HT-29 (cell line): ENCODE data around the gene EGLN2. TPM values are rescaled to one million over a fixed set of nuclear protein-coding genes. Genes with fewer than 3 reads are reported as not detected.
"Not testable (repeated sequence)": the region's sequence is repeated elsewhere in the genome, so short reads cannot be mapped to it uniquely, and the experiment has no call there.

Source experiments
- DNase-seq: peaks from one replicate; pipeline ENCODE4 v3.0.0-alpha.2; 2015; ENCODE audit warnings: low spot score
- total RNA-seq: library from RNA; depleted of rRNA; stranded (reverse); fragments of >200 nt; shearing (Covaris generic); gene quantifications from 2 replicates; pipeline ENCODE4 v1.2.3, GENCODE V29; 2014

EGLN2 gene
- total RNA-seq, 1 experiment from 2014 or later, result 264 TPM

DNA sequence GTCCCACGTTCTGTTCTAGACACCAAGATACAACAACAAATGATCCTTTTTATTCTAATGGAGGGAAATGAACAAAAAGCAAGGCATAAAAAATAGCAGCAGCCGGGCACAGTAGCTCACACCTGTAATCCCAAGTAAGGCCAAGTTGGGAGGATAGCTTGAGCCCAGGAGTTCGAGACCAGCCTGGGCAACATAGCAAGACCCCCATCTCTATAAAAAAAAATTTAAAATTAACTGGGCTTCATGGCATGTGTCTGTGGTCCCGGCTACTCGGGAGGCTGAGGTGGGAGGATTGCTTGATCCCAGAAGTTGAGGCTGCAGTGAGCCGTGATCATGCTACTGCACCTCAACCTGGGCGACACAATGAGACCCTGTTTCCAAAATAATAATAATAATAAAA, 22.6 kb upstream of the EGLN2 start:
- no peak for DNase-seq

DNA sequence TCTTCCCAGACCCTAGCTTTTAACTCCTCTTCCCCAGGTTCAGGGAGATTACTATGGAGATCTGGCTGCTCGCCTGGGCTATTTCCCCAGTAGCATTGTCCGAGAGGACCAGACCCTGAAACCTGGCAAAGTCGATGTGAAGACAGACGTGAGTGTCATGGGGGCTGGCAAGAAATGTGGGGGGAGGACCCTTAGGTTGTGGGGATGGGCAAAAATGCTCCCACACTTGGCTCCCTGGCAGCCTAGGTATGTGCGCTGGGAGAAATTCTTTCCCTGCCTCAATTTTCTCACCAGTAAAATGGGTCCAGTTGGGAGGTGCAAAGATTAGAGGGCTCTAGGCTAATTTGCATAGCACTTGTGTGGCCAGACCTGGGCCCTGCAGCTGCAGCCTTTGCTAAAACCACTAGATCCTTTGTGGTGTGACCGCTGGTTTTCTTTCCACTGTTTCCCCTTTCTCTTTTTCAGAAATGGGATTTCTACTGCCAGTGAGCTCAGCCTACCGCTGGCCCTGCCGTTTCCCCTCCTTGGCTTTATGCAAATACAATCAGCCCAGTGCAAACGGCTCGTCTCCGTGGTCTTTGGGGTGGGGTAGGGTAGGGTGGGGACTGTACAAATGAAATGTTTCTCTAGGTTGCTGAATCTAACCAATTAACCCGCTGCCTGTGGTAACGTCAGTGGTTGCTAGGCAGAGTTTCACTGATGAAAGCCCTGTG, 21.9 kb upstream of the EGLN2 start:
- peak; percentile 100 for DNase-seq

DNA sequence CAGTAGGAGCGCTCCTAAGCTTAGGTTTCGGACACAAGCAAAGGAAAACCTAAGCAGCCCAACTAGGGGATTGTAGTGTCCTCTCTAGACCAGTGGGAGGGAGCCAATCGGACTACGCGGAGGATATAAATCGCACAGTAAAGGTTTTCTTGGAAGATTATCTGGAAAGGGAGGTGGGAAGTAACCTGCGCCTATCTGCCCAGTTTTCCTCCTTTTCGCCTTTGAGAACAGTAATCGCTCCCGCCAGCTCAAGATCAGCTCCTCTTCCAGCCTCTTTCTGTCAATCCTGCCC, 21.4 kb upstream of the EGLN2 start:
- no peak for DNase-seq

DNA sequence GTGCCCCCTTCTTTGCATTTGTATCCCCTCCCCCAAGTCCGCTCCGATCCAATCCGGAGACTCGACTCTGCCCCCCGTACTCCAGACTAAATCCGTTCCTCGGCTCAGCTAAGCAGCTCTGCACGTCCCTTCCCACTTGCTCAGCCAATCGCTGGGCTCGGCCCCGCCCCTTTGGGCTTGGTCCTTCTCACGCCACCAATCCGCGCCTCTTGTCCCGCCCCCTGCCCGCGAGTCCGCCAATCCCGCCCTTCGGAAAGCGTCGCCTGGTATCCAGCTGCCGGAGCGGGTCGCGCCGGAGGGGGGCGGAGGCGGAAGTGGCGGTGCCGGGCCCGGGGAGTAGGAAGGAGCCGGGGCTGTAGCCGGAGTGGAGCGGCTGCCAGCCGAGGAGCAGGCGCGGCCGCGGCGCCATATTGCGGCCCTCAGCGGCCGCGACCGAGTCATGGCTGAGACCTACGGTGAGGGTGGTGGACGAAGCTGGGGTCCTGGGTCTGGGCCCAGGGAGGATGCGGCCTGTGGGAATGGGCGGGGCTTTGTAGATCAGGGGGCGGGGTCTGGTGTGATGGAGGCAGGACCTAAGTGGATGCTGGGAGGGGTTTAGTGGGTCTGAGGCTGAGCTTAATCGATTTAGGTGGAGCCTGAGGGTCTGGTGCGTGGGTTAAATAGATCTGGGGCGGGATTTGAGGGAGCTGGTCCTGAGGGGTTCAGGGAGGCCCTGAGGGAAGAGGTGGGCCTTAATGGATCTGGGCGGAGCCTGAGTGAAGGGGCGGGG, 20.9 kb upstream of the EGLN2 start, which contains the start of gene RAB4B:
TSS of gene RAB4B (plus strand) at position 311 of the 769 bp plus-strand sequence. CDS start at position 440, 129 bp downstream.
- DNase-seq, result peak; percentile 100

DNA sequence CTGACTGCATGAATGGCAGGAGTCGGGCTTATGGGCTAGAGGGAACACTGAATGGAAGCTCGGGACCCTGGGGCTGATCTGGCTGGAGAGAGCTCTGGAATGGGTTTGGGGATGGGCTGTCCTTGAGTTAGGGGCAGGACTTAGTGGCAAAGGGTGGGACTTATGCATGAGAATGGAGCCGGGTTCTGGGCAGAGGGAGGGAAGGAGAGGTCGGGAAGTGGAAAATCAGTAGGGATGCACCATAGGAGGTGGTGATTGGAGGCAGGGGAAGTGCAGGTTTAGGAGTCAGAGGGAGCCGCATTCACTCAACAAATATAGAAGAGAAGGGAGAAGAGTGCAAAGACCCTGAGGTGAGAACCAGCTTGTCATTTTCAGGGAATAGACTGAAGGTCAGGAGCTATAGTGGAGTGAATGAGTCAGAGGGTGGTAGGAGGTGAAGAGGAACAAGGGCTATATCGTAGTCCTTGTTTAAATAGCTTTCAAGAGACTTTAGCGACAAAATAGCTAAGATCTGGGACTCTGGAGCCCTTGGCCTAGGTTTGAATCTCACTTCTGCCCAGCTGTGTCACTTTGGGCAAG, 20.2 kb upstream of the EGLN2 start:
- no peak for DNase-seq

DNA sequence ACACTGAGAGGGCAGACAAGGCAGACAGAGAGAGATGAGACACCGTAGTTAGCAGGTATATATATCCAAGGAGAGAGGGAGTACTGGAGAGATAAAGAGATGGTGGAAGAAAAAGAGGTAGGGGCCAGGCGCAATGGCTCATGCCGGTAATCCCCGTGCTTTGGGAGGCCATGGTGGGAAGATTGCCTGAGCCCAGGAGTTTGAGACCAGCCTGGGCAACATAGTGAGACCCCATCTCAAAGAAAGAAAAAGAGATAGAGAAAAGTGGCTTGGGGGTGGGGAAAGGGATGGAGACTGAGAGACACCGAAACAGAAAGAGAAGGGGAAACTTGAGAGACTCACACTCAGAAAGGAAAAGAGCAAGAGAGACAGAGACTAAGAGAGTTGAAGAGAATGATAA, 18.4 kb upstream of the EGLN2 start:
- no peak for DNase-seq

DNA sequence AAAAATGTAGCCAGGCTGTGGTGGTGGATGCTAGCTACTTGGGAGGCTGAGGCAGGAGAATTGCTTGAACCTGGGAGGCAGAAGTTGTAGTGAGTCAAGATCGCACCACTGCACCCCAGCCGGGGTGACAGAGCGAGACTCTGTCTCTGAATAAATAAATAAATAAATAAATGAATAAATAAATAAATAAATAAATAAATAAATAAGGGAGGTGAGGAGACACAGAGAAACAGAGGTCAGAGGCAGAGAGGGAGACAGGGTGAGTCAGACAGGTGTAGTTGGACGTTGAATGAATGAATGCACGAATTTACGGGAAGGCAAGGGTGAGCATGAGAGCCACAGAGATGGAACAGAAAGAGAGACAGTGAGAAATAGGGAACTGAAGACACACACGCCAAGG, 17.9 kb upstream of the EGLN2 start:
- DNase-seq, result no peak

DNA sequence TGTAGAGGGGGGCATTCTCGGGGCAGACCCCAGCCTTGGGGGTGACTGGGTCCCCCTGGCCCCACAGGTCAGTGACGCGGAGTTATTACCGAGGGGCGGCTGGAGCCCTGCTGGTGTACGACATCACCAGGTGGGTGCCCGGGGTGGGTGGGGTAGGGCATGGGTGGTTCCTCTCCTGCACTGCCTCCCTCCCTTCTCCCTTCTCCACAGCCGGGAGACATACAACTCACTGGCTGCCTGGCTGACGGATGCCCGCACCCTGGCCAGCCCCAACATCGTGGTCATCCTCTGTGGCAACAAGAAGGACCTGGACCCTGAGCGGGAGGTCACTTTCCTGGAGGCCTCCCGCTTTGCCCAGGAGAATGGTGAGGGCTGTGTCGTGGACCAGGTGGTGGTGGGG, 15.3 kb upstream of the EGLN2 start:
- DNase-seq, result no peak

DNA sequence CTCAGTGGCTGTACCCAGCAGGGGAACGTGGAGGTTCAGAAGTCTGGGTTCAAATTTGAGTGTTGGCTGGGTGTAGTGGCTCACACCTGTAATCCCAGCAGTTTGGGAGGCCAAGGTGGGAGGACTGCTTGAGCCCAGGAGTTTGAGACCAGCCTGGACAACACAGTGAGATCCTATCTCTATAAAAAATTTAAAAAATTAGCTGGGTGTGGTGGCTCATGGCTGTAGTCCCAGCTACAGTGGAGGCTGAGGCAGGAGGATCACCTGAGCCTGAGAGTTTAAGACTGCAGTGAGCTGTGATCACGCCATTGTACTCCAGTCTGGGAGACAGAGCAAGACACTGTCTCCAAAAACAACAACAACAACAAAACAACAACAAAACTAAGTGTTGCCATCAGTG, 14.8 kb upstream of the EGLN2 start:
- DNase-seq, result not testable (repeated sequence)

DNA sequence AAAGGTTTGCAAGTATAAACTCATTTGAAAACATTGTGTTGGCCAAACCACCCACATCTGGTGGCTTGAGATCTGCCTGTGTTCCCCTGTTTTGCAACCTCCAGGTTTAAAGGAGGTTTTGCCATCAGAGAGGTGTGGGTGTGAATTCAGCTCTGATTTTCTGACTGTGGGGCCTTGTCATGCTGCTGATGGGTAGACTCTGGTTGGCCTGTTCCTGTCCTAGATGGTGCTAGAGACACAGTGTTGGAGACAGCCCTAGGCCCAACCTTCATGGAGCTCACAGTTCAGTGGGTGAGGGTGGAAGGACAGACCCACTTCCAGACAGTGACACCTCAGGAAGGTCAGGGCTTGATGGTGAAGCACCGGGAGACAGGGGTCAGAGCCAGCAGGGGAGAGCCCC, 13.5 kb upstream of the EGLN2 start:
- DNase-seq, result no peak

DNA sequence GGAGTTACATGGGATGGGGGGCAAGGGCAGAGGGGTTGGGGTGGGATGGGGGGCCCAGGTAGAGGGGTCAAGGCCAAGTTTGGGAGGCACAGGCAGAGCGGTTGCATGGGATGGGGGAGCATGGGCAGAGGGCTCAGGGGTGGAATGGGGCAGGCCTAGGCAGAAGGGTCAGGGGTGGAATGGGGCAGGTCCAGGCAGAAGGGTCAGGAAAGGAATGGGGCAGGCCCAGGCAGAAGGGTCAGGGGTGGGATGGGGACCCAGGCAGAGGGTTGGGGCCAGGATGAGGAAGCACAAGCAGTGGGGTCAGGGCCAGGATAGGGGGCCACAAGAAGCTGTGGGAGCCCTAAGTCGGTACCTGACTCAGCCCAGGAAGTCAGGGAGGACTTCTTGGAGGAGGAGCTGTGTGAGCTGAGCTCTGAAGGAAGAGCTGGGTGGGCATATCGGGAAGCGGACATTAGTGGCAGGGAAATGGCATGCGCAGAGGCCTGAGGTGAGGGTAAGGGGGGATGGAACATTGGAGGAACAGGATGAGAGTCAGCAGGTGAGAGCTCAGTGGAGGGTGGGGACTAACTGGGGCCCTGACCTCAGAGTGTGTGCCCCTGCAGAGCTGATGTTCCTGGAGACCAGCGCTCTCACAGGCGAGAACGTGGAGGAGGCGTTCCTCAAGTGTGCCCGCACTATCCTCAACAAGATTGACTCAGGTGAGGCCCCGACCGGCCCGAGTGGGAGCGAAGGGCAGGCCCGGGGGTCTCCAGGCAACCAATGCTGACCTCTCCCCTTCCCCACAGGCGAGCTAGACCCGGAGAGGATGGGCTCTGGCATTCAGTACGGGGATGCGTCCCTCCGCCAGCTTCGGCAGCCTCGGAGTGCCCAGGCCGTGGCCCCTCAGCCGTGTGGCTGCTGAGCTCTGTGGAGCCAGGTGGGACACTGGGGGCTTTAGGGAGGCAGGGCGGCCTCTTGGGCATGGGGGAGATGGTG, 12.6 kb upstream of the EGLN2 start:
- no peak for DNase-seq

DNA sequence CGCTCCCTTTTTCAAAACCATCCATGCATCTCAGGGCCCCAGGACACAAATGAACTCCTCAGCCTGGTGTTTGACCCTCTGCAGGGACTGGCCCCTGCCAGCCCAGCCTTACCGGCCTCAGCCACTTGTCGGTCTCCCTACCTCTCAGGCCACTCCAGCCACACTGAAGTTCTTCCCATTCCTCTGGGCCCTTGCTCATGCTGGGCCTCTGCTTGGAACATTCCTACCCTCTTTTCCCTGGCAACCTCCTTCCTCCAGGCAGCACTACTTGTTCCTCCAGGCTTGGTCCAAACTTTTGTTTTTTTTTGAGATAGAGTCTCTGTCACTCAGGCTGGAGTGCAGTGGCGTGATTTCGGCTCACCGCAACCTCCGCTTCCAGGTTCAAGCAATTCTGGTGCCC, 7.6 kb upstream of the EGLN2 start:
- no peak for DNase-seq

DNA sequence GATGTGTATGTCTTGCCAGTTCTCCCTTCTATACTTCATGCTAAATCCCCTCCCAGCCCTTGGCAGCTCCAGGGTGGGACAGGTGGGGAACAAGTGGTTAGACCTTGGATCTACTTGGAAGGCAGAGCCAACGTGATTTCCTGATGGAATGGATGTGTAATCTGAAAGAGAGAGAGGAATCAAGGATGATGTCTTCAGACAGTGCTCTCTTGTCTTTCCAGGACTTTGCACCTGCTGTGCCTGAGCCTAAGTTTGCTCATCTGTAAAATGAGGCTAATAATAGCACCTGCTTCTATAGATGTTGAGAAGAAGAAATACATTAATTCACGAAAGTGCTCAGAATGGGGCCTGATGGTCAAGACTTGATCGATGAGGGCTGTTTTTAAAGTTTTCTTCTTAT, 7.0 kb upstream of the EGLN2 start:
- DNase-seq, result peak; percentile 36

DNA sequence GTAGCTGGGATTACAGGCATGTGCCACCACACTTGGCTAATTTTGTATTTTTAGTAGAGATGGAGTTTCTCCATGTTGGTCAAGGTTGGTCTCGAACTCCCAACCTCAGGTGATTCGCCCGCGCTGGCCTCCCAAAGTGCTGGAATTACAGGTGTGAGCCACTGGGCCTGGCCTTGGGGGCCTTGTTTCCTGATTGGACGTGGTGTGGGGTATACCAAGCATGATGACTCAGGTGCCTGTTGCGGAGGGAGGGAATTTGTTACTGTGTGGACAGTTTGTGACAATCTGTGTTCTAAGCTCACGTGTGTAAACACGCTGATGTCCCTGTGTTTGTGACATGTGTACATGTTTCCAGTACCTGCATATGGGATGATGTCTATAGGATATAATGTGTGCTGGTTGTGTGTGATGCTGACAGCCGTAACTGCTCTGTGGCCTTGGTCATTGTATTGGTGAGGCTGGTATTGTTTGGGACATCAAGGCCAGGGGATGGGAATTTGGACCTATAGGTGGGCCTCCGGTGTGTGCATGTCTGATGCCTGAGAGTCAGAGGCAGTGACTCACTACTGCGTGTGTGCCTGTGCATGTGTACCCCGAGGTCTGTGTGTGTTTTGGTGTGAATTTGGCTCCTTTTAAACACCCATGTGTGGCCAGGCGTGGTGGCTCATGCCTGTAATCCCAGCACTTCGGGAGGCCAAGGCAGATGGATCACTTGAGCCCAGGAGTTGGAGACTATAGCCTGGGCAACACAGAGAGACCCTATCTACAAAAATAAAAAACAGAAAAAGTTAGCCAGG, 1.6 kb upstream of the EGLN2 start:
- no peak for DNase-seq

DNA sequence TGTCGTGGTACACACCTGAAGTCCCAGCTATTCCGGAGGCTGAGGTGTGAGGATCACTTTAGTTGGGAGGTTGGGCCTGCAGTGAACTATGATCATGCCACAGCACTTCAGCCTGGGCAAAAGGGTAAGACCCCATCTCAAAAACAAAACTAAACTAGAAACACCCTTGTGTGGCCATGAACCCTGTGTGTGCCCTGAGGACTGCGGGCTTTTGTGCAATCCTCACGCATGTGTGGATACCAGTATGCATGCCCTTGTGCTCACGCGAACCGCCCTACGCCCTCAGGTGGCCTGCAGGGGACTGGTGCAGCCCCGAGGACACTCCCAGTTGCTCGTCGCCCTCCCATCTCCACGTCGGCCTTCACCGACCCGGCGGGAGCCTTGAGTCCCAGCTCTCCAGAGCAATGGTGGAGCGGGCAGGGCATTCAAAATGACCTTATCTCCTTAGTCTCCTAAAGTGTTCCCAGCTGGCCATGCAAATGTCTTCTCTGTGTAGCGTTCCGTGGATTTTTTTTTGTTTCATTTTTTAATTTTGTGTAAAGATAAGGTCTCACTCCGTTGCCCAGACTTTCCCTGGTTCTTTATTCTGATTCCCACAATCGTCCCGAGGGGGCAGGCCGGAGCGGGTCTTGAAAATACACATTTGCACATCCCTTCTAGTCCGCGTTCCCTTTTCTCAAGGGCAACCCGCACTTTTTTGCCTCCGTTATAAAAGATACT, 868 bp upstream of the EGLN2 start:
- DNase-seq, result peak; percentile 92

DNA sequence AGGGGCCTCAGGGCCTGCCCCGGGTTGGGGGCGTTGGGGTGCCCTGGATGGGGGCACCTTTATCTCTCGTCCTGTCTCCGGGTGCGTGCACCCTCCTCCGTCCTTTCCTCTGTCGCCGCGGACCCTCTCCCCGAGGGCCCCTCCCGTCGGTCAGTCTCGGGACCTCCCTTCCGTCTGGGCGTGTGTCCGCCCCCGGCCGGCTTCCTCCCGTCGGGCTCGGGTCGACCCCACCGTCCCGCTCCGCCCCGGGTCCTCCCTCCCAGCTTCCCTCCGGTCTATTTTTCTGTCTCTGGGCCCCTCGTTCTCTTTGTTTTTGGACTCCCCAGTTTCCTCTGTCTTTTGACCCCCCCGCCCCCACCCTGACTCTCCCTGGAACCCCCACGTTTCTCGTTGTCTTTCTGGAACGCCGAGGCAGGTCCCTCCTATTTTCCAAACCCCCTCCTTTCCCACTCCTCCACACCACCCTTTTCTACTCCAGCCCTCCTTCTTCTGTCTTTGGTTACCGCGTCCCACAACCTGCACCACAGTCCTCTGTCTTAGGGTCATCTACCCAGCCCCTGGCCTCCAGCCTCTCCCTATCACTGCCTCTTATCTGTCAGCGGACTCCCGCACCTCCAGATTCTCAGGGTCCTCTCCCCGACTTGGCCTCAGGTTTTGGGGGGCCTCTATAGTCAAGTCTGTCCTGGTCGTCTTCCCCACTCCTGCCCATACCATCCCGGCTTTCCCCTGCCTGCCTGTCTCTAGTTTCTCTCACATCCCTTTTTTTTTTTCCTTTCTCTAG, 757 bp downstream of the EGLN2 start:
- DNase-seq, result no peak

DNA sequence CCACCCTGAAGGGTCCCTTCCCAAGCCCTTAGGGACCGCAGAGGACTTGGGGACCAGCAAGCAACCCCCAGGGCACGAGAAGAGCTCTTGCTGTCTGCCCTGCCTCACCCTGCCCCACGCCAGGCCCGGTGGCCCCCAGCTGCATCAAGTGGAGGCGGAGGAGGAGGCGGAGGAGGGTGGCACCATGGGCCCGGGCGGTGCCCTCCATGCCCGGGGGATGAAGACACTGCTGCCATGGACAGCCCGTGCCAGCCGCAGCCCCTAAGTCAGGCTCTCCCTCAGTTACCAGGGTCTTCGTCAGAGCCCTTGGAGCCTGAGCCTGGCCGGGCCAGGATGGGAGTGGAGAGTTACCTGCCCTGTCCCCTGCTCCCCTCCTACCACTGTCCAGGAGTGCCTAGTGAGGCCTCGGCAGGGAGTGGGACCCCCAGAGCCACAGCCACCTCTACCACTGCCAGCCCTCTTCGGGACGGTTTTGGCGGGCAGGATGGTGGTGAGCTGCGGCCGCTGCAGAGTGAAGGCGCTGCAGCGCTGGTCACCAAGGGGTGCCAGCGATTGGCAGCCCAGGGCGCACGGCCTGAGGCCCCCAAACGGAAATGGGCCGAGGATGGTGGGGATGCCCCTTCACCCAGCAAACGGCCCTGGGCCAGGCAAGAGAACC, 1.5 kb downstream of the EGLN2 start:
- no peak for DNase-seq

DNA sequence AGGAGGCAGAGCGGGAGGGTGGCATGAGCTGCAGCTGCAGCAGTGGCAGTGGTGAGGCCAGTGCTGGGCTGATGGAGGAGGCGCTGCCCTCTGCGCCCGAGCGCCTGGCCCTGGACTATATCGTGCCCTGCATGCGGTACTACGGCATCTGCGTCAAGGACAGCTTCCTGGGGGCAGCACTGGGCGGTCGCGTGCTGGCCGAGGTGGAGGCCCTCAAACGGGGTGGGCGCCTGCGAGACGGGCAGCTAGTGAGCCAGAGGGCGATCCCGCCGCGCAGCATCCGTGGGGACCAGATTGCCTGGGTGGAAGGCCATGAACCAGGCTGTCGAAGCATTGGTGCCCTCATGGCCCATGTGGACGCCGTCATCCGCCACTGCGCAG, 2.0 kb downstream of the EGLN2 start:
- no peak for DNase-seq
